GM03348 (cell line): Measurements from ENCODE around the gene RAP1GAP.

Experiments
- DNase-seq: peaks from one replicate; pipeline ENCODE4 v3.0.0; 2012; ENCODE audit warnings: low spot score

RAP1GAP gene

GRCh38 chr1:21610027-21610426 is 59.1 kb downstream of the RAP1GAP start:
- no peak for DNase-seq

- DNase-seq, result no peak
These were observed 60.4 kb downstream of the RAP1GAP start for GRCh38 chr1:21608798-21609197.

- peak; percentile 75 for DNase-seq
These were observed 61.3 kb downstream of the RAP1GAP start for GRCh38 chr1:21607549-21608529.

- no peak for DNase-seq
These were observed 63.0 kb downstream of the RAP1GAP start for GRCh38 chr1:21605964-21606705.

- no peak for DNase-seq
These were observed 64.0 kb downstream of the RAP1GAP start for GRCh38 chr1:21605012-21605715.

- no peak for DNase-seq
These were observed 64.8 kb downstream of the RAP1GAP start for GRCh38 chr1:21604208-21604957.

GRCh38 chr1:21603177-21604138 is 65.7 kb downstream of the RAP1GAP start:
- no peak for DNase-seq

GRCh38 chr1:21601278-21602048 is 67.7 kb downstream of the RAP1GAP start:
- DNase-seq, result no peak

- no peak for DNase-seq
These were observed 69.8 kb downstream of the RAP1GAP start for GRCh38 chr1:21599402-21599801.

GRCh38 chr1:21598904-21599303 is 70.3 kb downstream of the RAP1GAP start:
- no peak for DNase-seq

- no peak for DNase-seq
These were observed 70.7 kb downstream of the RAP1GAP start for GRCh38 chr1:21598417-21598816.

GRCh38 chr1:21597753-21598152 is 71.4 kb downstream of the RAP1GAP start:
- no peak for DNase-seq

- no peak for DNase-seq
These were observed 72.5 kb downstream of the RAP1GAP start for GRCh38 chr1:21596628-21597027.

GRCh38 chr1:21596174-21596573 is 73.0 kb downstream of the RAP1GAP start:
- DNase-seq, result no peak

- peak; percentile 81 for DNase-seq
These were observed 73.9 kb downstream of the RAP1GAP start for GRCh38 chr1:21594935-21595897.

- DNase-seq, result peak; percentile 35
These were observed 74.7 kb downstream of the RAP1GAP start for GRCh38 chr1:21594501-21594900.

GRCh38 chr1:21593231-21593630 is 75.9 kb downstream of the RAP1GAP start:
- no peak for DNase-seq

GRCh38 chr1:21592086-21592865 is 76.9 kb downstream of the RAP1GAP start:
- no peak for DNase-seq
